ENCODE results near the gene RCN2.

- TF ChIP-seq CHCHD3 (CRISPR knock-in tag; IDR thresholded peaks at IDR 0.05) (no peak), EP300 (IDR thresholded peaks at IDR 0.05; ENCODE audit: low read depth in 2 of 2, low read length in 2 of 2) (no peak), EP300 (CRISPR knock-in tag; IDR thresholded peaks at IDR 0.05; ENCODE audit: borderline replicate concordance) (no peak)
Observed at GRCh38 chr15:76903251-76903681, 28.3 kb upstream of the RCN2 start.
